Activated gamma-delta T cell treated with anti-CD3 and anti-CD28 coated beads, Interleukin-2, amount 50 U/mL, for 16 hours (primary cell): ENCODE measurements around the gene NAALADL1.

ENCODE experiments used
- DNase-seq: peaks from one replicate; pipeline ENCODE4 v3.0.0-alpha.2; 2020; ENCODE audit warnings: low read depth

The NAALADL1 gene

GRCh38 chr11:65083134-65083833, 24.9 kb upstream of the NAALADL1 start:
- DNase-seq = no peak

- DNase-seq = no peak
Observed at GRCh38 chr11:65078786-65079342, 20.5 kb upstream of the NAALADL1 start.

- peak; percentile 58 for DNase-seq
Observed at GRCh38 chr11:65078151-65078550, 19.8 kb upstream of the NAALADL1 start.

GRCh38 chr11:65077451-65077850, 19.1 kb upstream of the NAALADL1 start:
- no peak for DNase-seq

- DNase-seq = no peak
Observed at GRCh38 chr11:65072631-65072966, 14.2 kb upstream of the NAALADL1 start.

- DNase-seq = no peak
Observed at GRCh38 chr11:65071907-65072630, 13.7 kb upstream of the NAALADL1 start.

GRCh38 chr11:65069217-65069616, 10.9 kb upstream of the NAALADL1 start:
- no peak for DNase-seq

- DNase-seq = no peak
Observed at GRCh38 chr11:65067446-65067845, 9.1 kb upstream of the NAALADL1 start.

GRCh38 chr11:65066805-65067291, 8.5 kb upstream of the NAALADL1 start:
- DNase-seq = no peak

- no peak for DNase-seq
Observed at GRCh38 chr11:65066315-65066714, 8.0 kb upstream of the NAALADL1 start.

- no peak for DNase-seq
Observed at GRCh38 chr11:65065851-65066250, 7.5 kb upstream of the NAALADL1 start.

GRCh38 chr11:65064847-65065240, 6.5 kb upstream of the NAALADL1 start:
- DNase-seq = no peak

- no peak for DNase-seq
Observed at GRCh38 chr11:65063532-65063931, 5.2 kb upstream of the NAALADL1 start.

GRCh38 chr11:65060913-65061408, 2.6 kb upstream of the NAALADL1 start:
- DNase-seq = no peak

GRCh38 chr11:65059959-65060824, 1.8 kb upstream of the NAALADL1 start:
- DNase-seq = no peak

GRCh38 chr11:65059523-65059922, 1.2 kb upstream of the NAALADL1 start:
- no peak for DNase-seq

- no peak for DNase-seq
Observed at GRCh38 chr11:65058012-65058411, 341 bp downstream of the NAALADL1 start.

- no peak for DNase-seq
Observed at GRCh38 chr11:65057526-65057925, 827 bp downstream of the NAALADL1 start.

- DNase-seq = no peak
Observed at GRCh38 chr11:65056999-65057398, 1.4 kb downstream of the NAALADL1 start.

GRCh38 chr11:65055538-65055937, 2.8 kb downstream of the NAALADL1 start:
- no peak for DNase-seq

- no peak for DNase-seq
Observed at GRCh38 chr11:65053827-65054508, 4.4 kb downstream of the NAALADL1 start.
